Parathyroid adenoma (tissue), 2 donors: Measurements from ENCODE around the gene DNAAF5.

Experiments used
- H2AFZ ChIP-seq: fragments of 300-600 bp; sonication (generic); one replicate; pipeline ENCODE4 v1.7.0; 2017; ENCODE audit warnings: antibody characterized with exemption, mild to moderate bottlenecking
- H3K27ac ChIP-seq: fragments of 300-600 bp; sonication (generic); one replicate; pipeline ENCODE4 v1.7.0; 2017
- H3K27me3 ChIP-seq: fragments of 300-600 bp; sonication (generic); one replicate; pipeline ENCODE4 v1.7.0; 2017; ENCODE audit warnings: low read length; ENCODE audit not compliant: control insufficient read depth, insufficient read depth
- H3K36me3 ChIP-seq: fragments of 300-600 bp; sonication (generic); one replicate; pipeline ENCODE4 v1.7.0; 2017; ENCODE audit warnings: low read length; ENCODE audit not compliant: control insufficient read depth, insufficient read depth
- H3K4me1 ChIP-seq: fragments of 300-600 bp; sonication (generic); one replicate; pipeline ENCODE4 v1.7.0; 2017; ENCODE audit warnings: control low read depth
- H3K4me2 ChIP-seq: fragments of 300-600 bp; sonication (generic); one replicate; pipeline ENCODE4 v1.7.0; 2017; ENCODE audit warnings: low read length
- H3K4me3 ChIP-seq: fragments of 300-600 bp; sonication (generic); one replicate; pipeline ENCODE4 v1.7.0; 2017; ENCODE audit warnings: low read depth, low read length
- H3K79me2 ChIP-seq: fragments of 300-600 bp; sonication (generic); one replicate; pipeline ENCODE4 v1.7.0; 2017; ENCODE audit warnings: control low read depth
- H3K9ac ChIP-seq: fragments of 300-600 bp; sonication (generic); one replicate; pipeline ENCODE4 v1.7.0; 2017; ENCODE audit warnings: mild to moderate bottlenecking
- H3K9me3 ChIP-seq: fragments of 300-600 bp; sonication (generic); one replicate; pipeline ENCODE4 v1.7.0; 2017; ENCODE audit warnings: low read length; ENCODE audit not compliant: control insufficient read depth
- TF ChIP-seq, protein P1 (sequence below): fragments of 300-600 bp; sonication (generic); IDR thresholded peaks from one replicate; pipeline ENCODE4 v1.7.0; 2017; ENCODE audit warnings: antibody characterized with exemption, mild to moderate bottlenecking
- donor health status: primary hyperparathyroidism.

DNAAF5 gene

GRCh38 chr7:771234-772004 is 44.9 kb downstream of the DNAAF5 start:
- H3K36me3 ChIP-seq, result no peaks in the 10 kb centered on the region
- H3K79me2 ChIP-seq, result no peaks in the 10 kb centered on the region
- peak overlapping the region; percentile 4 for H2AFZ ChIP-seq
- no peaks in the 10 kb centered on the region for H3K9me3 ChIP-seq
- H3K27ac ChIP-seq, result peak overlapping the region; percentile 29
- no peaks in the 10 kb centered on the region for H3K27me3 ChIP-seq
- H3K4me1 ChIP-seq, result peaks cover 8% of the 10 kb centered on the region
- peak overlapping the region; percentile 27 for H3K4me2 ChIP-seq
- TF ChIP-seq, protein P1, sequence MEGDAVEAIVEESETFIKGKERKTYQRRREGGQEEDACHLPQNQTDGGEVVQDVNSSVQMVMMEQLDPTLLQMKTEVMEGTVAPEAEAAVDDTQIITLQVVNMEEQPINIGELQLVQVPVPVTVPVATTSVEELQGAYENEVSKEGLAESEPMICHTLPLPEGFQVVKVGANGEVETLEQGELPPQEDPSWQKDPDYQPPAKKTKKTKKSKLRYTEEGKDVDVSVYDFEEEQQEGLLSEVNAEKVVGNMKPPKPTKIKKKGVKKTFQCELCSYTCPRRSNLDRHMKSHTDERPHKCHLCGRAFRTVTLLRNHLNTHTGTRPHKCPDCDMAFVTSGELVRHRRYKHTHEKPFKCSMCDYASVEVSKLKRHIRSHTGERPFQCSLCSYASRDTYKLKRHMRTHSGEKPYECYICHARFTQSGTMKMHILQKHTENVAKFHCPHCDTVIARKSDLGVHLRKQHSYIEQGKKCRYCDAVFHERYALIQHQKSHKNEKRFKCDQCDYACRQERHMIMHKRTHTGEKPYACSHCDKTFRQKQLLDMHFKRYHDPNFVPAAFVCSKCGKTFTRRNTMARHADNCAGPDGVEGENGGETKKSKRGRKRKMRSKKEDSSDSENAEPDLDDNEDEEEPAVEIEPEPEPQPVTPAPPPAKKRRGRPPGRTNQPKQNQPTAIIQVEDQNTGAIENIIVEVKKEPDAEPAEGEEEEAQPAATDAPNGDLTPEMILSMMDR, result no peak
- H3K9ac ChIP-seq, result no peak overlapping the region
- no peak overlapping the region for H3K4me3 ChIP-seq

DNA sequence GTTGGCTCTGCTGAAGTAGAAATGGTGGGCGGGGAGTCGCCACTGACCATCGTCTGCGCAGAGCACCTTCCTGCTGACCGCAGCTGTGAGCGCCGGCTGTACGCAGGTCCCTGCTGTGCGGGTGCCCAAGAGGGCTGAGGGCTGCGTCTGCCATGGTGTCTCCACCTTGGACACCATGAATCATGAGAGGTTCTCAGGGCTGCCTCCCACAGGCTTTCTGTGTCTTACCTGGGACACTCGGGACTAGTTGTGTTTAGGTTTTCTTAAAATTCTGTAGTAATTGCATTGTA is 45.5 kb downstream of the DNAAF5 start:
- TF ChIP-seq, protein P1, result no peak
- Histone ChIP-seq H3K27me3 (no peaks in the 10 kb centered on the region), H2AFZ (no peak overlapping the region), H3K4me1 (peaks cover 8% of the 10 kb centered on the region), H3K79me2 (no peaks in the 10 kb centered on the region), H3K9me3 (no peaks in the 10 kb centered on the region), H3K9ac (no peak overlapping the region), H3K4me3 (no peak overlapping the region), H3K4me2 (no peak overlapping the region), H3K27ac (no peak overlapping the region), H3K36me3 (no peaks in the 10 kb centered on the region)

DNA sequence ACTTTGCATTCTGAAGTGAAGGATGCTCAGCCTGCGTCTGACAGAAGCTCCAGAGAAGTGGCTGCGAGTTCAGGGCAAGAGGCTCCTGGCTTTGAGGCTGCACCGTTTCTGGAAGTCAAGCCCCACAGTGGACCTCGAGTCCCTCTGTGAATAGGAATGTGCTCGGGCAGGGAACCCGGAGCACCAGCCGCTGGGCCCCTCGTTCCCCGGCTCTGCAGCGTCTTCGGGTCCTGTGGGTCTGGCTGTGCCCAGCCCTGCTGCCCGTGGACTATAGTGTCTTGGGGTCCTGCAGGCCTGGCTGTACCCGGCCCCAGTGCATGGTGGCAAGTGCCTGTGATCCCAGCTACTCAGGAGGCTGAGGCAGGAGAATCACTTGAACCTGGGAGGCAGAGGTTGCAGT is 45.9 kb downstream of the DNAAF5 start:
- Histone ChIP-seq H3K9ac (no peak overlapping the region), H3K36me3 (no peaks in the 10 kb centered on the region), H3K4me3 (no peak overlapping the region), H3K79me2 (no peaks in the 10 kb centered on the region), H3K27me3 (no peaks in the 10 kb centered on the region), H3K9me3 (no peaks in the 10 kb centered on the region), H3K27ac (no peak overlapping the region), H3K4me1 (peaks cover 8% of the 10 kb centered on the region), H3K4me2 (no peak overlapping the region), H2AFZ (no peak overlapping the region)
- TF ChIP-seq, protein P1, result no peak

- Histone ChIP-seq H2AFZ (no peak overlapping the region), H3K36me3 (no peaks in the 10 kb centered on the region)
Observed at GRCh38 chr7:772861-773621, 46.5 kb downstream of the DNAAF5 start.

More at GRCh38 chr7:772861-773621, 46.5 kb downstream of the DNAAF5 start:
- TF ChIP-seq, protein P1, result no peak
- Histone ChIP-seq H3K79me2 (no peaks in the 10 kb centered on the region), H3K9ac (no peak overlapping the region), H3K27me3 (no peaks in the 10 kb centered on the region), H3K4me2 (no peak overlapping the region), H3K9me3 (no peaks in the 10 kb centered on the region), H3K4me3 (no peak overlapping the region), H3K4me1 (peaks cover 8% of the 10 kb centered on the region), H3K27ac (no peak overlapping the region)
